Stimulated activated CD4-positive, alpha-beta T cell treated with anti-CD3 and anti-CD28 coated beads, Interleukin-2, amount 100 ng/mL, for 4 hours (primary cell): ENCODE data around the gene UQCC5.
A peak's percentile ranks its signal among the peaks of the same experiment; 100 is the strongest.
"Not testable (repeated sequence)": the region's sequence is repeated elsewhere in the genome, so short reads cannot be mapped to it uniquely, and the experiment has no call there.

Experiments used
- DNase-seq: peaks from one replicate; pipeline ENCODE4 v3.0.0-alpha.2; 2020; ENCODE audit warnings: low read depth

Gene UQCC5

DNA sequence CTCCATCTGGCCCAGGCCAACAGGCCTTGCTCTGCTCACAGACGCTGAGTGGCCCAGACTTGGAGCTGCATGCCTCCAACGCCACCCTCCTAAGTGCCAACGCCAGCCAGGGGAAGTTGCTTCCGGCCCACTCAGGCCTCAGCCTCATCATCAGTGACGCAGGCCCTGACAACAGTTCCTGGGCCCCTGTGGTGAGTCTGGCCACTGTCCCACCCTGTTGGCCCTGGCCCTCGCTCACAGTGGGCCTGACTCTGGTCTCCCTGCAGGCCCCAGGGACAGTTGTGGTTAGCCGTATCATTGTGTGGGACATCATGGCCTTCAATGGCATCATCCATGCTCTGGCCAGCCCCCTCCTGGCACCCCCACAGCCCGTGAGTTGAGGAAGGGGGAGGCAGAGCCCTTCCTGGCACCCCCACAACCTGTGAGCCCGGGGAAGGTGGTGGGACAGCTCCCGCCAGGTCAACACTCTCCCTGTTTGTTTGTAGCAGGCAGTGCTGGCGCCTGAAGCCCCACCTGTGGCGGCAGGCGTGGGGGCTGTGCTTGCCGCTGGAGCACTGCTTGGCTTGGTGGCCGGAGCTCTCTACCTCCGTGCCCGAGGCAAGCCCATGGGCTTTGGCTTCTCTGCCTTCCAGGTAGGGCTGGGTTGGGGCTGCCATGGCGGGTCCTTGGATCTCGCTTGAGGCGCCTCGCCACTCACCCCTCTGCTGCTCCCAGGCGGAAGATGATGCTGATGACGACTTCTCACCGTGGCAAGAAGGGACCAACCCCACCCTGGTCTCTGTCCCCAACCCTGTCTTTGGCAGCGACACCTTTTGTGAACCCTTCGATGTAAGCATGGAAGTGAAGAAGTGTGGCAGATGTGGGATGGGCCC lies 12.8 kb upstream of the UQCC5 start:
- no peak for DNase-seq

DNA sequence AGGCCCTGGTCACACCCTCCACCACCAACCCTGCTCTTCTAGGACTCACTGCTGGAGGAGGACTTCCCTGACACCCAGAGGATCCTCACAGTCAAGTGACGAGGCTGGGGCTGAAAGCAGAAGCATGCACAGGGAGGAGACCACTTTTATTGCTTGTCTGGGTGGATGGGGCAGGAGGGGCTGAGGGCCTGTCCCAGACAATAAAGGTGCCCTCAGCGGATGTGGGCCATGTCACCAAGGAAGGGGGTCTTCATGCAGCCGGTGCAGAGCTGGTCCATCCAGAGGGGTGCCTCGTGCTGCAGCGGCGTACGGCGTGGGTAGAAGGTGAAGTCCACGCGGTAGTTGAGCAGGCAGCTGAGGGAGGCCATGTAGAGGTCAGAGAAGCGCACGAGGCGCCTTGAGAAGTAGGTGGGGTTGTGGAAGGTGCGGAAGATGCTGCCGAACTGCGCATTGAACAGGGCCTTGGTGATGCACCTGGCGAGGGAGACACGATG lies 12.1 kb upstream of the UQCC5 start:
- DNase-seq = no peak

DNA sequence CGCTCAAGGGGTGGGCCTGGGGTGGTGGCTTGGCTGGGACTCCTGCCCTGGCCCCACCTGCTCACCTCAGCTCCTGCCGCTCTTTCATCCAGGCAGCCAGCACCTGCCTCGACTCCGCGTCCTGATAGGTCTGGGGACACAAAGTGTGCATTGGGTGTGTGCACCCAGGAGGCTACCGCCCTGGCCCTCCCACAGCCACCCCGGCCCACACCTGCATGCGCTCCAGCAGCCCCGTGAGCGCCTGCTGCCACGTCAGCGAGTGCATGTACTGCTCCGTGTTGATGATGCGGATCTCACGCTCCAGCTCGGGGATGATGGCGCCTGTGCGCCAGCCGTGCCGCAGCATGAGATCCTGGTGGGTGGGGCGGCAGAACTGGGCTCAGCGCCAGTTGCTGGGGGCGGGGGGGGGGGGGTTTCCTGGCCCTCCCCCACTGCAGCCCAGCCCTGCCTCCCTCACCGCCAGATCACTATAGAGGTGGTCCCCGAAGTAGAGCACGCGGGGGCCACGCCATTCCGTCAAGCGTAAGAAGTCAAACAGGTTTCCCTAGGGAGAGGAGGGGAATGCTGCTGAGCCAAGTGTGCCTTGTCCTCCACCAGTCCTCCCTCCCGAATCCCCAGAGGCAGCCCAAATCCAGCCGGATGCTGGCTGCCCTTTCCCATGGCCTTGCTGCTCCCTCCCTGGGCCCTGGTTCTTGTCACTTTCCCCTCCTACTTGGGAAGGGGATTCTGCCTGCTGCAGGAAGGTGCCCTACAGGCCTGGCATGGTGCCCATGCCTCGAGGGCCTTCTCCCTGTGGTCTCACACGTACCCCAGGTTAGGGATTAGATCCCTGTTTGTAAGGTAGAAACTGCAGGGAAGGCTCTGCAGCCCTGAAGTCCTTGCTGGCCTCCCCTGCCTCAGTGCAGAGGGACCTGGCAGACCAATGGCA lies 11.4 kb upstream of the UQCC5 start:
- no peak for DNase-seq

DNA sequence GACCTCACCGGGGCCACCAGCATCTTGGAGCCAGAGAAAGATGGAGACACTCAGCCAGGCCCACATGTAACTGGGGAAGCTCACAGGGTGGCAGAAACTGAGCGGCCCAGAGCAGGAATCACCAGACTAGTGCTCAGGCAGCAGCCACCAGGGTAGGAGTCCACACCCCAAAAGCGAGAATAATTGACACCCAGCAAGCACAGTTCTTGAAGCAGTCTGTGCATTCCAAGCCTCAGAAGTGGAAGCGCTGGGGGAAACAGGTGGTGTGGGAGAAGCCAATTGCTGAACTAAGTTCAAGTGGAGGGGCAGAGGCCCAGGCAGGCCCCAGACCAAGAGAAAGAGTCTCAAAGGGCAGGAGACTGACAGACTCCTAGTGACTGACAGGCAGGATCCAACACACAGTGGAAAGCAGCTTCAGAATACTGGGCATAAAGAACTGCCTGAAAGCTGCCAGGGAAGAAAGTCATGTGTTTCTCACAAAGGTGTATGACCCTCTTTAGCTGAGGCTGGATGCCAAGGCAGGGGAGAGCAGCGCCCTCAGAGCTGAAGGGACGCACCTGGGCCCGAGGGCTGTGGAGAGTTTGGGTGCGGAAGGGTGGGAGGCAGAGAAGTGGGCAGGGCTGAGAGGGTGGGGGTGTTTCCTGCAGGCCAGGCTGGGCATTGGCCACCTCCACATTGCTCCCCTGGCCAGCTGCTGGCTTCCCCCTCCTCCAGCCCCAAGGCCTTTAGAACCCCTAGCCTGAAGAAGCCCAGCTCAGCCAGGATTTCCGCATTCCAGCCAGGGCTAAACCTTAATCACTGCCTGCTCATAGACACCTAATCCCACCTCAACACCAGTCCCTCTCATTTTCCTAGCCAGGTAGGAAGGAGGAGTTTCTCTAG lies 10.5 kb upstream of the UQCC5 start:
- no peak for DNase-seq

DNA sequence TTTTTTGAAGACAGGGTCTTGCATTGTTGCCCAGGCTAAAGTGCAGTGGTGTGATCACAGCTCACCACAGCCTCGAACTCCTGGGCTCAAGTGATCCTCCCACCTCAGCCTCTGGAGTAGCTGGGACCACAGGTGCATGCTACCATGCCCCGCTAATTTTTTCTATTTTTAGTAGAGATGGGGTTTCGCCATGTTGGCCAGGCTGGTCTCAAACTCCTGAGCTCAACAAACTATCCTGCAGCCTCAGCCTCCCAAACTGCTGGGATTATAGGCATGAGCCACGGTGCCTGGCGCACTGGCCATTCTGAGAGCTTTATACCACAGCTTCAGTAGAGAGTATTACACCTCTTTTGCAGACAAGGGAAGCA lies 9.8 kb upstream of the UQCC5 start:
- not testable (repeated sequence) for DNase-seq

DNA sequence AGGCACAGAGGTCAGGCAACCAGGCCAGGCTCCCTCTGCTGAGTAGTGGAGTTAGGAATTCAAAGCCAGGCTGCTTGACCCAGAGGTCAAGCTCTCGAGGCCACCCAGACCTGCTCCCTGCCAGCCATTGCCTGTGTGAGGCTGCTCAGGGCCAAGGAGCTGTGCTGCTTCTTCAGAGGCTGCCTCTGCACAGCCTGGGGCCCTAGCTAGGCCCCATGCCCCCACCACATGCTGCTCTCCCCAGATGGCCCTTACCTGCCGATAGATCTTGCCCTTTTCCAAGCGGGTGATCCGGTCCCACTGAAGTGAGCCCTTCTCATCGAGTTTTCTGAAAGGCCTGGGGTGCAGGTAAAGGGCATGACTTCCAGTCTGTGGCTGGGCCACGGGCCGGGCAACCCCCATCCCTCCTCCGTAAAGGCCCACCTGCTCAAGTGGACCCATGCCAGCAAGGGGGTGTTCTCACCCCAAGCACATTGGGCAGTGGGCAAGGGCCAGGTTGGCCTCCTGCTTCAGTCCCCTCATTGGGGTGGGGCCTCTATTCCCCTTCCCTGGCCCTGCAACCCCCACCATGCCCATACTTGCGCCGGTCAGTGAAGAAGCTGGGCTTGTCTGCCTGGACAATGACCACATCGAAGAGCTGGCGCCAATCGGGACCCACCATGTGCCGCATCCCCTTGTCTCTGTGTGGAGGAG lies 9.2 kb upstream of the UQCC5 start:
- DNase-seq = no peak

DNA sequence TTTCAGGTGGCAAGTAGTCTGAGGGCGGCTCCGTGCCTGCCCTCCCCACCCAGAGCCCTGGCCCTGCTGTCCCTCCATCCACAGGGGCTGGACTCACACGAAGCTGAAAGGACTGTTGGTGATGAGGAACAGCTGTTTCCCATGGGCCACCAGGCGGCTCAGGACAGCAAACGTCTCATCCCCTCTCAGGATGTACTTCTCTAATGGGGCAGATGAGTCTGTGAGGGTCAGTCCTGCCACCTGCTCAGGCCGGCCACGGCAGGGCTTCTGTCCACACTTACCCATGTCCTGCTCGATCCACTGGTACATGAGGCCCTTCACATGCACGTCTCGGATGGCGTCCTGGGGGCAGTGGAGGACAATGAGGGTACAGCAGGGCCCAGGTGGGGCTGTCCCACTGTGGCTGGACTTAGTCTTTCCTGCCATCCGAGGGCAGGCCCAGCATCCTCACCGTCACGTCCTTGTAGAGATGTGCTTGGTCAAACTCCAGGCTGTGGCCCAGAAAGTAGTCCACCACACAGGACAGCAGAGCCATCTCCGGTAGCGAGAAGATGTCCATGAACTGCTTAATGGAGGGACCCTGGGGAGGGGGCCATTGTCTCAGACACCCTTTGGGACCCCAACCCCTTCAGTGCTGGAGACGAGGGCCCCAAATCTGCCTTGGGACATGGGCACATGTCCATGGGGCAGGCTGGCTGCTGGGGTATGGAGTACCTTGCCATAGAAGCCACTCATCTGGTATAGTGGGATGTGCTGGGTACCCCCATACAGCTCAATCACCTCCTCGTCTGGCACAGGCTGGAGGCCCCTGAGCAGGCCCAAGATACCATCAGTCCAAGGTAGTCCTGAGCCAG lies 8.4 kb upstream of the UQCC5 start:
- DNase-seq = no peak

DNA sequence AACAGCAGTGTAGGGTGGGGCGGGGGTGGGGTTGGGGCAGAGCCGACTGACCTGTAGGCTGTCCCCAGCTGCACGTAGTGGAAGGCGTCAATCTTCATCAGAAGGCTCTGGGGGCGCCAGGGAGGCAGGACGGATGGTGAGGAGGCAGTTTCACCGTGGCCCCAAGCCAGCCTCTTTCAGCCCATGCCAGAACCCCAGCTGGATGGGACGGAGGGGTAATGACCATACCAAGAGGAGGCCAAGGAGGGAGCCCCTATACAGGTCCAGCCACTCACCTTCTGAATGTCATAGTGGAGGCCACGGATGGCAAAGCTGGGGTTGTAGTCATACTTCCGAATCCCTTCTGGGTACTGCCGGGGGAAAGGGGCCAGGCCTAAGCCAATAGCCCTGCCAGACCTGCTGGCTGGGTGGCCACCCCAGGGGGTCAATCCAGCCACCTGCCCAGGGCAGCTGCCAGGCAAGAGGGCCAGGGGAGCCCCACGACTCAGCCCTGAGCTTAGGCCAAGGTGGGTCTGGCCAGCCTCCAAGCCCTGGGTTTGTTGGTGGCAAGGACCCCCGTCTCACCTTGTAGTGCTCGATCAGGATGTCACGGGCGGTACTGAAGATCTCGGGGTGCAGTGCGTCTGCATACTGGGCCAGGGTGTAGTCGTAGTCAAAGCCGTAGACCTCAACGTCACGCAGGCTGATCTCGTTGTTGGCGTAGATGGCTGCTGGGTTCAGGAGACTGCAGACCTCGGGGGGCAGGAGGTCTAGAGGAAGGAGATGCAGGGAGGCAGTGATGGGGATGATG lies 7.6 kb upstream of the UQCC5 start:
- no peak for DNase-seq

DNA sequence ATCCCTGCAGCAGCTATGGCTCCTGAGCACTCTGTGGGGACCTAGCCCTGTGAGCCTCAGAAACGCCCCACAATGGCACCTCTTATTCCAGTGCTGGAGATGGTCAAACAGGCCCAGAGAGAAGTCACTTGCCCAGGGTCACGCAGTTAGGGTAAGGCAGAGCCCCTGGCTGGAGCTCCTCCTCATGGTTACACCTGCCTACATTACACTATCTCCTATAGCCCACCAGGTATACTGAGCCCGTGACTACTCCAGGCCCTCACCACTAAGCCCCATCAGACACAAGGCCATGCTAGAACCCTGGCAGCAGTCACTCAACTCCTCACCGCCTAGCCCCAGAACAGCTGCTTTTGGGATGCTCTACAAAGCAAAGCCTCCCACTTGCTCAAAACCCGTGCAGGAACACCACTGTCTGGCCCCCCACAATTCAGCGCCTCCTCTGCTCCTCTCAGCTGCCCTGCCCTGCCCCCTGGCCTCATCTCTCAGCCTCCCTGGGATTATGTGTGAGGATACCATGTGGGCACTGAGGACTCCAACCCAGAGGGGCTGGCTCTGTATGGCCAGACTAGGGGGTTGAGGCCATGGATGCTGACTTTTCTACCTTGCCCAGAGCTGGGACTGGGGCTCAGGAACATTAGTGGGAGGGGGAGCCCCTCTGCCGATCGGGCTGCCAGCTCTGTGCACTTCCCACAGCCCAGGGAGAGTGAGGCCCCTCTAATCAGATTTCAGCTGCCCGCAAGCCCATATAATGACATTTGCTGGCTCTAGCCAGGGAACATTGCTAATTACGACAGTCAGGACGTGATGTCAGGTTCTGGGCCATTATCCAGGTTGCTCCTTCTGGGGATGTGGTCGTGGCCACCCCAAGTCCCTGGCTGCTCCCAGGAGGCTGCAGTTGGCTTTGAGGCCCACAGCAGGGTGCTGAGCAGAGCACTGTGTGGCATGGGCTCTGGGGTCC lies 6.8 kb upstream of the UQCC5 start:
- DNase-seq = no peak

DNA sequence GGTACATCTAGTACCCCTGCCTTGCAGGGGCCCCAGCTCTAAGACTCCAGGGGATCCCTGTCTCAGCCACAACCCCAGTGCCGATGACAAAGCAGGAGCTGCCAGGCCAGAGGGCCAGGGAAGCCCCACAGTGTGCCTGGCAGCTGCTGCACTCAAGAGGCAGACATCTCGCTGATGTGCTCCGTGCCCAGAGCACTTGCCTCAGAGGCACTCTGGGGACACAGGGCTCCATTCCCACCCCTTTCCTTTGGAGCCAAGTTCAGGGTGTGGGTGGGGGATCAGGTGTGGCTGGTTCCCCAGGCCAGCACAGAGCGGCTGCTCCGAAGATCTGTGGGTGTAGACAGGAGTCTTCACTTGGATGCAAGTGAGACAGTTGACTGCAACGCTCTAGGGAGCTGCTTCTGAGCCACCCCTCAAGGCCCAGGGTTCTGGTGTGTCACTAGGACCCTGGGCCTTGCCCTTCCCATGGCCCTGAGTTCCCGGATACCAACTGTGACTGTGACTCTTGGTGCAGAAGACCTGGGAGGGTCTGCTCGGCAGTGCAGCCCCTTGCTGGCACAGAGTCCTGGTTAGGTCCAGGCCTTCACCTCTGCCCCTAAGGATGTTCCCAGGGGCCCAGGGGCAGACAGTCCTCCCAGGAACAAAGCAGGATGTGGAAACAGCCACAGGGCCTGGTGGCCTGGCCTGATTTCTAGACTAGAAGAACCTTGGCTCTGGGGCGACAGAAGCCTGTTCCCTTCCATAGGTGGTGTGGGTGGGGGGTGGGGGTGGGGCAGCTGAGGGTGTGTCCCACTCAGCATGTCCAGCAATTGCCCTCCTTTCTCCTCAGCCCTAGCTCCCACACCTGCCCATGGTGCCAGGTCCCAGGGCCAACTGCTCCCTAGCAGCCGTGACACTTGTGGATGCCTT lies 5.2 kb upstream of the UQCC5 start:
- DNase-seq = no peak

DNA sequence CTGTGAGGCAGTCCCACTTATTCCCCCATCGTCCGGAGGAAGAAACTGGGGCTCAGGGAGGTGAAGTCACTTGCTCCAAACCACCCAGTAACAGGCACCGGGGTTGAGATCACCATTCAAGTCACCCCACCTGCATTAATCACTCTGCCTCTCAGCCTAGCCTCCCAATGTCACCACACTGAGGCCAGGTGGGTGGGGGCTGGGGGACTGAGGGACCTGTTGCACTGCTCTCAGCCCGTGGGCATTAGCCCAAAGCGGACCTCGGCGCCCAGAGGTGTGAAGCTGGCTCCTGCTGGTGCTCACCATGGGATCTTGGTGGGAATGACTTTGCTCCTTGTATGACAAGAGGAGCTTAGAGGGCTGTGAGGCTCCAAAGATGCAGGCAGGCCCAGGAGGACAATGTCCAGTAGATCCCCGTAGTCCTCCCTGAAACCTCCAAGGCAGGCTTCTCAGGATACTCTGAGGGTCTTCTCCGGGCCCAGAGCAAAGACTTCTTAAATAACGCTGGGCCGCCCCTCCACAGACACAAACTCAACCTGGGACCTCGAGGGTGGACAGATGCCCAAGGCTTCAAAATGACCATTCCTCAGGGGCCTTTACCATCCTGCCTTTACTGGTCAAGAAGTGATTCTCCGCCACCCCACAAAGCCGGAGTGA lies 4.4 kb upstream of the UQCC5 start:
- no peak for DNase-seq

DNA sequence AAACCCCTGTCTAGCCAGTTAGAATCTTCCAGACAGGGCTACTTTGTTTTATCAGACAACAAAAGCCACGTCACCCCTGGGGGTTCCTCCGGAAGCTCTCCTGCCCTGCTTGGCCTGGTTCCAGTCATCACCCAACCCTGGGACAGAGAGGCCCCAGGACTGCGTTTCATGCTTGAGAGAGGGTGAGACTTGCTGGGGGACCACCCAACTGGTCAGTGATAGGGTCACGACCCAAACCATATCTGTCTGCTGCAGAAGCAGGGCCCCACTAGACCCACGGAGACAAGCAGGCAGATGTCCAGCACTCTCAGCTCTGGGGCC lies 3.9 kb upstream of the UQCC5 start:
- DNase-seq = no peak

DNA sequence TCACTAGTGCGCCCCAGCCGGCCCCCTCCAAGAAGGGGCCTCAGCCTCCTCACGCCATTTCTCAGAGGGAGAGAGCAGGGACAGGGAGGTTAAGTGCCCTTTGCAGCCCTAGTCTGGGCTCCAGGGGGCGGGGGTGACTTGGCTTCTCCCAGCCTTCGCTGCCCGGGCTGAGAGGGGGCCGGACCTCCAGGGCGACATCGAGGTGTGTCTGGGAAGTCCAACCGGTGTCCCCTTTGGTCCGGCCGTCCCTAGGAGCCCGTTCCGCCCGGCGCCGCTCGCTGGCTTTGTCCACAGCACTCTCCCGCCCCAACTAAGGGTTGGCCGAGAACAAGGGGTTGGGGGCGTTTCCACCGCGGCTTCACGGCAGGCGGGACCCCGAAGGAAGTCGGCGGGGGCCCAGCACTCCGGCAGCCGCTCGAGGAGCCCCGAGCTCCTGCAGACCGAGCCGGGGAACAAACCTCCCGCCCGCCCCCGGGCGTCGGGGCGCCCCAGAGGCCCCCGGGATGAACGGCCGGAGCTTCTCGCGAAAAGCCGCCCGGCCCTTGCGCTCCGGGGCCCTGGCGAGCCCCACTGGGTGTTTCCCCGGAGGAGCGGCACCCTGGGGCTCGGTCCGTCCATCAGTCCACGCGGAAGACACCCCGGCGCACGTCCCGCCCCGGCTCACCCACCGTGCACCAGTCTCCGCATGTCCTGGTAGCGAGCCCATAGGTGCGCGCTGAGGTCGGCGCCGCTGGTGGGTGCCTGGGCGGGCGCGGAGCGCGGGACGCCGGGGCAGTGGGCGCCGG lies 3.4 kb upstream of the UQCC5 start:
- DNase-seq = no peak

DNA sequence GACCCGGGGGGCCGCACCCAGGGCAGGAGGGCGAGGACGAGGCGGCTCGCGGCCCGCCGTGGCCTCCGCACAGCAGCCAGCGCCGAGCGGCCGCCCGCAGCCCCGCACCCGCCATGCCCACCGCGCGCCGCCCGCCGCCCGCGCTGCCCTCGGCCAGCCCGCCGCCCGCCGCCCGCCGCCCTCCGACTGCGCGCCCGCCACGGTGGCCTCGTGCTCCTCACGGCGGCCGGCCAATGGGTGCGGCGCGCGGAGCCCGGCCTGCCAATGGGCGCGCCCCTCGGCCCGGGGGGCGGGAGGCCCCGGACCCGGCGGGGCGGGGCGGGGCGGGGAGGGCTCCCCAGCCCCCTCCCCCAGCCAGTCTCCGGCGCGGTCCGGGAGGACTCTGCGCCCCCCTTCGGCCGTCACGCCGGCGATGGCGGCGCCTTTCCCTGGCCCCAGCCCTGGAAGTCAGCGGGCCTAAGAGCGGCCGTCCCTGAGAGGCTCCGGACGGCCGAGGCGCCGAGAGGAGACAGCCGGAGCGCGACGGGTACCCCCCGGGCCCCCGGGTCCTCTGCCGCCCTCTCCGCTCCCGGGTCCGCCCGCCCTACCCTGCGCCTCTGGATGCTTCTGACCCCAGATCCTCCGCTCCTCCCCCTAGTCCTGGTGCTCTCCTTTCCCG lies 2.7 kb upstream of the UQCC5 start, which contains the start of gene NT5DC2:
Gene NT5DC2, minus strand, starts transcription at position 235 of the 658 bp plus-strand sequence. Its CDS starts 120 bp downstream, at position 115.
- DNase-seq = peak; percentile 31
